ENCODE data around the gene ANKRD13A. TPM values are rescaled to one million over a fixed set of nuclear protein-coding genes. Genes with fewer than 3 reads are reported as not detected.
A peak's percentile ranks its signal among the peaks of the same experiment; 100 is the strongest.

ANKRD13A gene
- total RNA-seq (10 to 100 TPM; 56.8 to 61.7 TPM), polyA plus RNA-seq (10 to 100 TPM; 37.0 to 45.9 (median 40.1) TPM), total RNA-seq (62.5 to 130 (median 85.0) reads per million in 6 experiments)

DNA sequence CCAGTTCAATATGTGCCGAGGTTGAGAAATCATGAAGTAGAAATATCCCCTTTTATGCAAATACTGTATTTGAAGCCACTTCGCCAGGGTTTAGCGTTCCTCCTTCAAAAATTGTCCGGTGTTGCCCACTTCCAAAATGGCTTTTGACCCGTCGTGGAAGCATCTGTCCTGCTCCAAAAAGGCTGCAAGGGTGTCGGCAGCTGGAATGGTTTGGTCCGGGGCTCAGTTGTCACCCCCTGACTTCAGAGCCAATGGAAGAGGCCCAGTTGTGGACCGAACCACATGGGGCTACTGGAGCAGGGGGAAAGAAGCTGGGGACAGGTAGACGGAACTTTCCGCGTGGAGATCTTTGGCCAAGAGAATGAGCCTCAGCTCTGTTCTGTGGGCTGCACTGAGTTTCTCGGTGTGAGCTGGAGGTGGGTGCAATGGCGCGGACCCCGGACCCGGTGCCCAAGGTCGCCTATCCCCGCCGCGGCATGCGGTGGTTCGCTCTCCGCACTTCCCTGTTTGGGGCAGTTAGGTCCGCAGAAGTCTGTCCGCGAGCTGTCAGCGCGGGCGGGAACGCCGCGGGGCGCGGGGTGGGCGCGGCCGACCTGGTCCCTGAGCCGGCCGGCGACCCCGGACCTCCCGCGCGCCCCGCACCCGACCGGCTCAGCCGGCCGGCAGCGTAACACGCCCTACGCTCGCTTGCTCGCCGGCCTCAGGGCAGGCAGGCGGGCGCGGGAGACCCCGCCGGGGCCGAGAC lies at the start of gene ANKRD13A:
TSS of gene ANKRD13A (plus strand) at position 527 of the 745 bp plus-strand sequence. CDS start 259 bp downstream, outside the sequence.
- Mint-ChIP-seq H3K9me3 (no peaks in the 10 kb centered on the region), H3K4me1 (peaks cover 29 to 83% (median 64%) of the 10 kb centered on the region in 4 donors), H3K36me3 (peaks cover 0 to 4% (median 0%) of the 10 kb centered on the region in 3 donors), H3K27ac (peak within 1 kb of the TSS; percentile 95 to 99 (median 98)), H3K4me3 (peak within 1 kb of the TSS; percentile 93 to 100 (median 99)), H3K27me3 (no peaks in the 10 kb centered on the region)
- POLR2A ChIA-PET, result interaction anchor here (0.6 to 1.7 kb wide), 8 partner anchors 12 to 1330 kb away, joined by 3 to 5 read pairs (median 3); partner anchors contain the start of genes C12orf76, KCTD10 and UBE3B
- peak; percentile 64 to 65 for ATAC-seq
- peak; percentile 61 to 95 (median 88) for DNase-seq

DNA sequence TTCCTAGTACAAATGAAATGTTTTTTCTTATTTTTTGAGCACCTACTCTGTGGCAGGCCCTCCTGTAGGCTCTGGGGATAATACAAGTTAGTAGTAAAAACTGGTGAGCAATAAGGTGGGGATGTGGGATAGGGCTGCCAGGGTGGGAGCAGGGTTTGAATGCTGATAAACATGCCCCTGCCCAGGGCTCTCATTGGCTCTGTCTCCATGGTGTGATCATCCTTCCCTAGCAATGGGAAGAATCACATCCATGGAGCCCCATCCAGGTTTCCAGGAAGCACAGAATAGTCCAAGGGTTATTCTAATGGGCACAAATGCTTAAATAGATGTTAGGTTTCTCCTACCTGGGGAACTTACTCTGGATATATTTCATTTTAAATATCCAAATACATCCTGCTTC lies 48.6 kb upstream of the ANKRD13A start:
- H3K27ac Mint-ChIP-seq, result peak overlapping the region in 8 of 10 donors; percentile 0 to 87 (median 36)
- POLR2A ChIA-PET, result no interaction called here
- no peaks in the 10 kb centered on the region for H3K9me3 Mint-ChIP-seq
- no peak for DNase-seq
- H3K27me3 Mint-ChIP-seq, result no peaks in the 10 kb centered on the region
- H3K4me3 Mint-ChIP-seq, result no peak overlapping the region
- peaks cover 17 to 34% (median 30%) of the 10 kb centered on the region in 4 donors for H3K4me1 Mint-ChIP-seq
- no peak for ATAC-seq
- H3K36me3 Mint-ChIP-seq, result peaks cover 13 to 91% (median 18%) of the 10 kb centered on the region in 3 donors

DNA sequence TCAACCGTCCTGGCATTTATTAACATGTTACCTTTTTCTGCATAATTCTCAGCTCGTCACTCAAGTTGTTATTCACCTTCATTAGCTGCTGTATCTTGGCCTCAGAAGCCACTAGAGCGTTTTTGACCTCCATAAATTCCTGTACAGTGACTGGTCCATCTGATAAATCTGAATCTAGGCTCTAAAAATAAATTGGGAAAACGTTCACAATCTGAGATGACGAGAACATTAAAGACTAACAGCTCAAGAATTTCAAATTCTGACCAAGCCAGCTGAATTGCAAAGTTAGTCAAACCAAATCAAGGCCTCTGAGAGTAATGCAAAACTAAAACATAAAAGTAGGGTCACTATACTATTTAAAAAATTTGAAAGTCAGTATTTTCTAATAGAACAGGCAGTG lies 48.1 kb upstream of the ANKRD13A start:
- Mint-ChIP-seq H3K36me3 (peaks cover 13 to 96% (median 18%) of the 10 kb centered on the region in 3 donors), H3K4me1 (peaks cover 17 to 34% (median 30%) of the 10 kb centered on the region in 4 donors), H3K4me3 (no peak overlapping the region), H3K9me3 (no peaks in the 10 kb centered on the region), H3K27ac (peak overlapping the region in 4 of 10 donors; percentile 3 to 51 (median 30)), H3K27me3 (no peaks in the 10 kb centered on the region)
- no peak for ATAC-seq
- DNase-seq, result no peak
- POLR2A ChIA-PET, result no interaction called here

DNA sequence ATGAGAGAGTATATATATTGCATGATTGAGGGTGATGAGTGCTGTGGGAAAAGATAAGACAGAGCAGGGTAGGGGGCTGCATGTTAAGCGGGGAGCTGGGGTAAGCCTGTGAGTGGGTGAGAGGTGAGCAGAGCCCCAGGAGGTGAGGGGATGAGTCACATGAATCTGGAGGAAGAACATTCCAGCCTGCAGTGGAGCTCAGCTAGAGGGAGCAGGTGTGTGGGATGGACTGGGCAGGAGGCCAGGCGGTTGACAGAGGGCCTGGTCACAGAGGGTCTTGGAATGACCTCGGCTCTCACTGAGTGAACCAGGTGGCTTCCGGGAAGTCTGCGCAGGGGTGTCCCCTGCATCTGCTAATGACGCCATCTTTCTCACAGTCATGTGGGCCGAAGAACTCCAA lies 47.5 kb upstream of the ANKRD13A start:
- ATAC-seq (no peak), DNase-seq (no peak)
- Mint-ChIP-seq H3K36me3 (peaks cover 13 to 95% (median 18%) of the 10 kb centered on the region in 3 donors), H3K9me3 (no peaks in the 10 kb centered on the region), H3K4me3 (no peak overlapping the region), H3K4me1 (peaks cover 14 to 29% (median 24%) of the 10 kb centered on the region in 4 donors), H3K27me3 (no peaks in the 10 kb centered on the region), H3K27ac (peak overlapping the region in 4 of 10 donors; percentile 4 to 85 (median 28))
- POLR2A ChIA-PET, result no interaction called here

DNA sequence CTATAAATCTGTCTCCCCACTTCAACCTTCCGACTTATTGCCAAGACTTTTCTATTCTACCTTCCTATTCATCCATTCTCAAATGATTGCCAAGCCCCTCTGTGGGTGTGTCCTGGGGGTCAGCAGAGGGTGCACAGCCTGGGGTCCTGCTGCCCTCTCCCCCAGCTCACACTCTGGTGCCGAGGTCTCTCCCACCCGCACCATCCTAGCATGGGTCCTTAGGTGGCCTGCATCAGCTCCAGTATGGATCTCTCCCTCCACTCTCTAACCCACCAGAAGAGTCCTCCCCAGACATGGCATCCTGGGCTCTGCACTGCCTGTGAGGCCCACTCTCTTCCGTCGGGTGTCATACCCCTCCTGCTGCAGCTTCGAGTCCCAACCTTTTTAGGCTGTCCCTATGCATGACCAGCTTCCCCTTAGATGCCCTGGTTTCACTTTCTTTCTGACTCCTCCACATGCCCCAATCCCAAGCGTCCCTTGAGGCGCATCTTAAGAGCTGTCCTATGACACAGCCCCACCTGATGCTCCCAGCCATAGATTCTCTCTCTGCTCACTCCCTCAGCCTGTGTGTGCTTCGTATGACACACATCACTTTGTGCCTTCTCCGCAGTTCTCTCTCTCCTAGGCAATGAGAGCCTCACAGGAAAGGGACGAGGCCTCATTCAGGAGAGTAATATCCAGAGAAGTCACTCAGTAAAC lies 46.9 kb upstream of the ANKRD13A start:
- Mint-ChIP-seq H3K4me3 (no peak overlapping the region), H3K36me3 (peaks cover 13 to 94% (median 14%) of the 10 kb centered on the region in 3 donors), H3K4me1 (peaks cover 11 to 23% (median 18%) of the 10 kb centered on the region in 4 donors), H3K27ac (peak overlapping the region in 7 of 10 donors; percentile 25 to 85 (median 66)), H3K9me3 (no peaks in the 10 kb centered on the region), H3K27me3 (no peaks in the 10 kb centered on the region)
- POLR2A ChIA-PET, result interaction anchor here (0.6 kb wide), 1 partner anchor 363 kb away, joined by 4 read pairs; no protein-coding TSS in a partner anchor
- DNase-seq (no peak), ATAC-seq (no peak)

DNA sequence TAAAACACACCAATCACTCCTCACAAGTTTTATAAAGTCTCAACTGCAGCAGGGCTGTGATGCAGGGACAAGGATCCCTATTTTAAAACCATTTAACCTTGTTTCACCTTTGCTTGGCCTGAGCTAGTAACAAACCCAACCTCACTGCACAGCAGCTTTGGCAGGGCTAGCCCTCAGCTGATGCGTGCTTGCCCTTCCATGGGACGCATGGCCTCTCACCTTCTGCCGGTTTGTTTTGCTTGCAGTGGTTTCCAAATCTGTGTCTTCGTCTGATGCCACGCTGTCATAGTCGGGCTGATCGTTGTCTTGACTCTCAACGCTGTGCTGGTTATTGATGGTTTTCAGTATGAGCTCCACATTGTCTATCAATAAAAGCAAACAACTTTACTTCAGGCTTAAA lies 46.4 kb upstream of the ANKRD13A start:
- H3K4me3 Mint-ChIP-seq, result no peak overlapping the region
- peak overlapping the region in 4 of 10 donors; percentile 44 to 85 (median 67) for H3K27ac Mint-ChIP-seq
- H3K4me1 Mint-ChIP-seq, result peaks cover 10 to 17% (median 13%) of the 10 kb centered on the region in 4 donors
- no peaks in the 10 kb centered on the region for H3K27me3 Mint-ChIP-seq
- peaks cover 13 to 92% (median 13%) of the 10 kb centered on the region in 3 donors for H3K36me3 Mint-ChIP-seq
- H3K9me3 Mint-ChIP-seq, result no peaks in the 10 kb centered on the region
- ATAC-seq (no peak), DNase-seq (no peak)
- POLR2A ChIA-PET, result interaction anchor here (0.6 kb wide), 1 partner anchor 362 kb away, joined by 4 read pairs; no protein-coding TSS in a partner anchor

DNA sequence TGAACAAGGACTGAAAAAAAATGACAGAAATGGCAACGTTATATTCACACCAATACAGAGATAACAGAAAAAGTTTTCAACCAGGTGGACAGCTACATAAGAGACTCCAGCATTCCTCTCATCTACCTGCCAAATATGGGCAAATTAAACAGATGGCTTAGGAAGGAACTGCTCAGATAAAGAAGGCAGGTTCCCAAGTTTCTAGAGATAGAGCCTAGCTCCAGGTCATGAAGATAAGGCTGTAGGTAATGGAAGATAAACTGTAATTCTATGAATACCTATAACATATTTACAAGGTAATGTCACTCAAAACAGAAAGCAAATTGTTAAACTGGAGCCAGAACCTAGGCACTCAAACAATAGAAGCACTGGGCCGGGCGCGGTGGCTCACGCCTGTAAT lies 45.6 kb upstream of the ANKRD13A start:
- Mint-ChIP-seq H3K4me3 (no peak overlapping the region), H3K27me3 (no peaks in the 10 kb centered on the region), H3K4me1 (peaks cover 3 to 11% (median 7%) of the 10 kb centered on the region in 4 donors), H3K36me3 (peaks cover 8 to 92% (median 9%) of the 10 kb centered on the region in 3 donors), H3K9me3 (no peaks in the 10 kb centered on the region), H3K27ac (peak overlapping the region in 6 of 10 donors; percentile 11 to 53 (median 28))
- POLR2A ChIA-PET, result no interaction called here
- DNase-seq (no peak), ATAC-seq (no peak)

DNA sequence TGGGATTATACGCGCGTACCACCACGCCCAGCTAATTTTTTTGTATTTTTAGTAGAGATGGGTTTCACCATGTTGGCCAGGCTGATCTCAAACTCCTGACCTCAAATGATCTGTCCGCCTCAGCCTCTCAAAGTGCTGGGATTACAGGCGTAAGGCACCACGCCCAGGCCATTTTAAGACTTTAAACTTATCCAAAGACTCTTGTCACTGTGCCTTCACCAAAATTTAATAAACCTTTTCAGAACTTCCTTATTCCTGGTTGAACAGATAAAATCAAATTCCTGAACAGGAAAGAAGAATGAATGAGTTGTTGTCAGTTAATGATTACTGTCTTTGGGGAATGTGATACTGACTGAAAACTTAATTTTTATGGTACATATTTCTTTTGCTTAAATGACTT lies 40.9 kb upstream of the ANKRD13A start:
- DNase-seq, result no peak
- Mint-ChIP-seq H3K27ac (no peak overlapping the region), H3K4me1 (peaks cover 0 to 3% (median 1%) of the 10 kb centered on the region in 4 donors), H3K27me3 (no peaks in the 10 kb centered on the region), H3K36me3 (peaks cover 0 to 89% (median 14%) of the 10 kb centered on the region in 3 donors), H3K9me3 (no peaks in the 10 kb centered on the region), H3K4me3 (no peak overlapping the region)
- ATAC-seq, result no peak
- POLR2A ChIA-PET, result no interaction called here

DNA sequence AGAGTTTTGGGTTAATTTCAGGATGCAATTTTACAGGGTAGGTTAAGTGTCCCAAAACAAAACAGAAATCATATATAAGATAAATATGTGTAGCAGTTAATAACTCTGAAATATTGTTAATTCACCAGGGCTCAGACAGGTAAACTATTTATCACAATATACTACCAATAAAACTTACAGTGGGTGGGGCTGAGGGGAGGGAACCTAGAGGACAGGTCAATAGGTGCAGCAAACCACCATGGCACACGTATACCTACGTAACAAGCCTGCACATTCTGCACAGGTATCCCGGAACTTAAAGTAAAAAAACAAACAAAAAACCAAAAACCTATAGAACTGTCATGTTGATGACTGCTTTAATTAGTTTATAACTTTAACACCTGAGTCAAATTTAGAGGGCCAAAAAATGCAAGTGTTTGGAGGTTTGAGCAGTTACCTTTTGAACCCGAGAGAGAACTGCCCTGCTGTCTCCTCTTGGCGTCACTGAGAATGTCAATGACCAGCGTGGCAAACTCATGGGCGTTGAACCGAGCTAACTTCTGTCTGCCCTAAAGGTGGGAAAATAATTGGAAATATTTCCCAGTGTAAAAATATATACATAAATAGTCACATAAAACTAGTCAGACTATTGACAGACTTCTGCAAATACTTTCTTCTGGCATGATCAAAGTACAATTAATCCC lies 39.7 kb upstream of the ANKRD13A start:
- H3K36me3 Mint-ChIP-seq, result peaks cover 4 to 90% (median 16%) of the 10 kb centered on the region in 3 donors
- H3K4me1 Mint-ChIP-seq, result peaks cover 0 to 12% (median 2%) of the 10 kb centered on the region in 4 donors
- no peaks in the 10 kb centered on the region for H3K9me3 Mint-ChIP-seq
- ATAC-seq (no peak), DNase-seq (no peak)
- POLR2A ChIA-PET, result no interaction called here
- H3K27me3 Mint-ChIP-seq, result no peaks in the 10 kb centered on the region
- H3K4me3 Mint-ChIP-seq, result no peak overlapping the region
- peak overlapping the region in 1 of 10 donors; percentile 40 for H3K27ac Mint-ChIP-seq

DNA sequence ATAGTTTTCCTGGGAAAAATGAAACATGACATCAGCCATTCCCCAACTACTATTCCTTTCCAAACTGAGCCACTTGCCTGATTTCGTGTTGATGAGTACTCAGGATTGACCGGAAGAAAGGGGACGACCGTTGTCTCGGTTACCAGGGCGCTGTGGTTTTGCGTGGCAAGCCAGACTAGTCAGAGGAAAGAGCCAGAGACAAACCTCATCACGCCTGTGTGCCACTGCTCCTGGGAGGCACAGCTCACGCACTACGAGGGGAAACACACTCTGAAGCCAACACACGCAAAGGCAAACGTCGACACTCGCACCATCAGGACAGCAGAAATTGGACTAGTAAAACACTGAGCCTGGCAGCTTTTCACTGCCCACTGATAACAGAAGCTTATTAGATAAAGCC lies 38.0 kb upstream of the ANKRD13A start:
- Mint-ChIP-seq H3K4me3 (no peak overlapping the region), H3K9me3 (no peaks in the 10 kb centered on the region), H3K36me3 (peaks cover 5 to 90% (median 21%) of the 10 kb centered on the region in 3 donors), H3K27me3 (no peaks in the 10 kb centered on the region), H3K27ac (peak overlapping the region in 3 of 10 donors; percentile 13 to 38 (median 15)), H3K4me1 (peaks cover 0 to 17% (median 2%) of the 10 kb centered on the region in 4 donors)
- DNase-seq, result no peak
- no peak for ATAC-seq
- POLR2A ChIA-PET, result no interaction called here

DNA sequence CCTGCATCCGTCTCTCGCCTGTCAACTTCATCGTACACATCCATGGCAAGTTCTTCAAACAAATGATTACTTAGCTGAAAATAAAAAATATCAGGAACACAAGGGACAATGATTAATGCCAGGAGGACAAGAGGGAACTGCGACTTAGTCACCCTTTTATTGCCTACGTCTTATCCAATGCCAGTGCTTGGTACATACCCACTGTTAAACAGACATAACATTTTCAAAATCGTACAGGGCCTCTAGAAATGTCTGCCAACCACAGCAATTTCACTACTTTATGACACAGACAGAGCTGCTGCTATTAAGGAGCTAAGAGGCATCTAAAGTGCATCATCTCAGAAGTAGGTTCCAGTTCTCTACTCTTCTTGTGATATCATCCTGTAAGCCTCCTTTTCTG lies 37.6 kb upstream of the ANKRD13A start:
- H3K36me3 Mint-ChIP-seq, result peaks cover 5 to 88% (median 19%) of the 10 kb centered on the region in 3 donors
- no peak overlapping the region for H3K27ac Mint-ChIP-seq
- no peak for ATAC-seq
- POLR2A ChIA-PET, result no interaction called here
- no peaks in the 10 kb centered on the region for H3K9me3 Mint-ChIP-seq
- DNase-seq, result no peak
- H3K27me3 Mint-ChIP-seq, result no peaks in the 10 kb centered on the region
- H3K4me3 Mint-ChIP-seq, result no peak overlapping the region
- peaks cover 0 to 17% (median 2%) of the 10 kb centered on the region in 4 donors for H3K4me1 Mint-ChIP-seq

DNA sequence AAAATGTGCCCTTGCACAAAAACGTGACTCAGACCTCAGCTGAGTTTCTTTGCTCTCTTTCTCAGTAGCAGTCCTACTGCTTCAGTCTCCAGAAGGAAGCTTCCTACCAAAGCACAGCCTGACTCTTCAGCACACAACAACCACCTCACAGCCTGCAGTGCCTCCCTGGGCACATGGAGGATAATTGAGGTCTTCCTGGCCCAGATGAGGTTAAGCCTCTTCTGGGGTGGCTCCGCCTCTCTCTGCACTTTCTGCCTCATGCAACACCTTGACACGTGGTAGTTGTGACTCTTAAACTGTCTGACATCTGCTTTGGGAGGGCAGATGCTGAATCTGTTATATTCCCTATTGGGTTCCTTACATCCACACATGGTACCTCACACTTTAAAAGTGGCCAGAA lies 36.8 kb upstream of the ANKRD13A start:
- Mint-ChIP-seq H3K27me3 (no peaks in the 10 kb centered on the region), H3K36me3 (peaks cover 5 to 89% (median 19%) of the 10 kb centered on the region in 3 donors), H3K27ac (peak overlapping the region in 1 of 10 donors; percentile 54), H3K4me1 (peaks cover 0 to 17% (median 2%) of the 10 kb centered on the region in 4 donors), H3K9me3 (no peaks in the 10 kb centered on the region), H3K4me3 (no peak overlapping the region)
- POLR2A ChIA-PET, result no interaction called here
- no peak for DNase-seq
- no peak for ATAC-seq
